Neural progenitor cell (in vitro differentiated cells): Measurements from ENCODE around the gene MTMR11.

Source experiments
- CTCF ChIP-seq: fragments of 200-600 bp; sonication (generic); IDR thresholded peaks from 2 replicates; pipeline ENCODE4 v1.5.1; 2017; ENCODE audit warnings: antibody characterized with exemption, mild to moderate bottlenecking
- EZH2 ChIP-seq: fragments of 200-600 bp; sonication (generic); IDR thresholded peaks from 2 replicates; pipeline ENCODE4 v1.6.1; 2017; ENCODE audit warnings: antibody characterized with exemption, mild to moderate bottlenecking, moderate library complexity
- EZH2phosphoT487 ChIP-seq: fragments of 200-600 bp; sonication (generic); IDR thresholded peaks from 2 replicates; pipeline ENCODE4 v1.6.1; 2017; ENCODE audit warnings: antibody characterized with exemption

GRCh38 chr1:149978547-149979023 lies 41.9 kb upstream of the MTMR11 start:
- TF ChIP-seq EZH2 (no peak), CTCF (no peak), EZH2phosphoT487 (no peak)
